Right lobe of liver (tissue), 6 donors: ENCODE measurements around the gene ARHGEF40. TPM values are rescaled to one million over a fixed set of nuclear protein-coding genes. Genes with fewer than 3 reads are reported as not detected.

Experiments used
- ATAC-seq, 4 donors: fragments of 200-7000 bp; cut with Tn5 transposase; one replicate each; pipeline ENCODE4 v1.9.1; 2020; ENCODE audit warnings: mild to moderate bottlenecking in 4 of 4, moderate library complexity in 4 of 4
- DNase-seq, 3 donors: peaks; one replicate each; pipeline ENCODE4 v3.0.0-alpha.2; 2020
- H3K27ac ChIP-seq, 3 donors: fragments of 200-600 bp; one replicate each; pipeline ENCODE4 v1.8.0; 2022
- H3K27me3 ChIP-seq, 2 donors: fragments of 200-600 bp; one replicate each; pipeline ENCODE4 v1.8.0; 2022
- H3K36me3 ChIP-seq, 4 donors: fragments of 200-600 bp; sonication (generic) in 1 of 4; one replicate each; pipeline versions ENCODE4 v1.5.1 to v1.8.0; 2017 to 2022; ENCODE audit warnings: control low read depth in 1 of 4
- H3K4me1 ChIP-seq, 4 donors: fragments of 200-600 bp; sonication (generic) in 1 of 4; one replicate each; pipeline versions ENCODE4 v1.5.1 to v1.8.0; 2017 to 2022; ENCODE audit warnings: control low read depth in 1 of 4
- H3K4me3 ChIP-seq, 3 donors: fragments of 200-600 bp; one replicate each; pipeline ENCODE4 v1.8.0; 2022
- H3K9me3 ChIP-seq, 4 donors: fragments of 200-600 bp; sonication (generic) in 1 of 4; one replicate each; pipeline versions ENCODE4 v1.5.1 to v1.8.0; 2017 to 2022; ENCODE audit warnings: control low read depth in 1 of 4
- CTCF ChIP-seq, 4 donors: fragments of 200-600 bp in 3 of 4; fragments of 450-650 bp in 1 of 4; IDR thresholded peaks; one replicate each; pipeline versions ENCODE4 v1.5.1 to v1.8.0; 2016 to 2022; ENCODE audit warnings: antibody characterized with exemption in 4 of 4, mild to moderate bottlenecking in 2 of 4
- POLR2A ChIP-seq: fragments of 450-650 bp; IDR thresholded peaks from one replicate; pipeline ENCODE4 v1.6.1; 2017; ENCODE audit warnings: antibody characterized with exemption, mild to moderate bottlenecking
- WGBS: methylation state at CpG from one replicate; pipeline ENCODE4 v1.1.6; 2018; ENCODE audit warnings: low coverage, low lambda C conversion rate; ENCODE audit not compliant: insufficient coverage; ENCODE audit errors: missing lambda C conversion rate; 5-methylcytosine and 5-hydroxymethylcytosine counted together
- intact Hi-C, 2 donors: fragments of 100-400 bp; cut with DNase I; formaldehyde crosslinking; loops; one replicate each; pipeline versions ENCODE4 v1.11.2 to v1.14.1; 2022
- total RNA-seq, 6 experiments: library from RNA; depleted of rRNA in 2 of 6; stranded (reverse); fragments of >200 nt in 2 of 6; fragmentation: NEBNext Ultra II Directional in 3 of 6; extraction: Animal tissue kit (Norgen Biotek cat#: 25700) in 3 of 6; gene quantifications; one replicate each; pipeline versions ENCODE4 v1.1.0 to v1.2.4, GENCODE V29; 2016 to 2023
- donor health status: DM: no; HTN: yes; CAD: no.
- donor health status: DM: no; HTN: no; CAD: no.
- donor health status: DM: no; HTN: no; CAD: no.
- donor health status: DM: no; HTN: yes; CAD: no.
- donor health status: DM: no; HTN: yes; CAD: no.

ARHGEF40 gene
- total RNA-seq, 6 experiments from 2014 or later, result 17.1 to 35.8 (median 25.1) TPM

- intact Hi-C loops, result loop anchor here in 1 of 2 donors (5.0 kb wide), 1 partner anchor 44 kb away; the partner anchor contains the start of gene RNASE8
- no peak for ATAC-seq
- H3K27me3 ChIP-seq, result no peaks in the 10 kb centered on the region
- no peaks in the 10 kb centered on the region for H3K36me3 ChIP-seq
- peaks cover 0 to 37% (median 20%) of the 10 kb centered on the region in 4 donors for H3K4me1 ChIP-seq
- H3K27ac ChIP-seq, result no peak within 1 kb of the TSS
- WGBS, result 71% methylated on average over 1 of the region's 5 CpGs
- no peak for DNase-seq
- no peaks in the 10 kb centered on the region for H3K9me3 ChIP-seq
- H3K4me3 ChIP-seq, result no peak within 1 kb of the TSS
- TF ChIP-seq POLR2A (no peak), CTCF (IDR thresholded peaks at IDR 0.05) (no peak)
Observed at GRCh38 chr14:21100931-21101330, 30.8 kb downstream of the ARHGEF40 start, which contains the start of gene TMEM253. Gene TMEM253 (plus strand): TSS chr14:21101066. CDS start chr14:21101344, 278 bp downstream.

DNA sequence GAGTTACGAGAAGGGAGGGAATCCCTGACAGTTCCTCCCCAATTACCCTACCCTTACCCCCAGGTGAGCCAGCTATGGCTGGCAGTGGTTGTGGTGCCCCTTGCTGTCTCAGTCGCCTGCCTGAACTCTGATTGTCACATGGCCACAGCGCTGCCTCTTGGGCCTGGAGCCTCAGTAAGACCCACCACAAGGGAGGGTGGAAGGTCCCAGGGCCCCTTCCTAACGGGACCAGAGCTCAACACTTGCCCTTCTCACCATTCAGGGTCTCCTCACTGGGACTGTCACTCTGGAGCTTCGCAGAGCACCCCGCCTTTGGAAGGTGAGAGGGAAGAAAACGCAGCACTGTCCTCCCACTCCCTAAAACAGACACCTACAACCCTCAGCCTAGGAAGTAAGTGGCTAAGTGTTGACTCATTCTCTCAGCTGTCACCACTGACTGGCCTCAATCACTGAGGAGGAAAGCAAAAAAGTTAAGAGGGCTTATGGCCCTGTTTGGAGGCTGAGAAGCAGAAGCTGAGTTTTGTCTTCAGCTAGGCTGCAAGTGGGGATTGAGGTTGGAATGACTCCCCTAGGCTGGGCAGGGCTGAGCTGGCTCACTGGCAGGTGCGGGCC, 31.8 kb downstream of the ARHGEF40 start:
- TF ChIP-seq POLR2A (no peak), CTCF (IDR thresholded peaks at IDR 0.05) (no peak)
- no peaks in the 10 kb centered on the region for H3K27me3 ChIP-seq
- H3K9me3 ChIP-seq, result no peaks in the 10 kb centered on the region
- 94% methylated on average over 2 of the region's 8 CpGs for WGBS
- H3K36me3 ChIP-seq, result no peaks in the 10 kb centered on the region
- intact Hi-C loops, result loop anchor here in 1 of 2 donors (5.0 kb wide), 1 partner anchor 45 kb away; the partner anchor contains the start of gene RNASE8
- H3K4me3 ChIP-seq, result no peak overlapping the region
- DNase-seq (no peak), ATAC-seq (no peak)
- no peak overlapping the region for H3K27ac ChIP-seq
- peaks cover 0 to 45% (median 24%) of the 10 kb centered on the region in 4 donors for H3K4me1 ChIP-seq

GRCh38 chr14:21102521-21103410, 32.7 kb downstream of the ARHGEF40 start:
- no peaks in the 10 kb centered on the region for H3K27me3 ChIP-seq
- intact Hi-C loops, result loop anchor here in 1 of 2 donors (5.0 kb wide), 1 partner anchor 45 kb away; the partner anchor contains the start of gene RNASE8
- H3K4me3 ChIP-seq, result peak overlapping the region; percentile 55 to 69 (median 68)
- DNase-seq (no peak), ATAC-seq (no peak)
- peak overlapping the region in 2 of 3 donors; percentile 93 to 99 for H3K27ac ChIP-seq
- no peaks in the 10 kb centered on the region for H3K36me3 ChIP-seq
- no peaks in the 10 kb centered on the region for H3K9me3 ChIP-seq
- WGBS, result 14% methylated on average over 8 of the region's 9 CpGs
- H3K4me1 ChIP-seq, result peaks cover 0 to 51% (median 27%) of the 10 kb centered on the region in 4 donors
- TF ChIP-seq POLR2A (no peak), CTCF (IDR thresholded peaks at IDR 0.05) (no peak)

GRCh38 chr14:21103411-21103709, 33.3 kb downstream of the ARHGEF40 start:
- Histone ChIP-seq H3K4me1 (peaks cover 0 to 51% (median 27%) of the 10 kb centered on the region in 4 donors), H3K9me3 (no peaks in the 10 kb centered on the region), H3K4me3 (peak overlapping the region; percentile 55 to 69 (median 68)), H3K27me3 (no peaks in the 10 kb centered on the region), H3K36me3 (no peaks in the 10 kb centered on the region), H3K27ac (peak overlapping the region; percentile 93 to 99 (median 98))
- ATAC-seq, result no peak
- TF ChIP-seq POLR2A, result no peak
- TF ChIP-seq CTCF (IDR thresholded peaks at IDR 0.05), result no peak
- intact Hi-C loops, result loop anchor here in 1 of 2 donors (5.0 kb wide), 1 partner anchor 46 kb away; the partner anchor contains the start of gene RNASE8
- DNase-seq, result no peak
- 0% methylated on average over 9 of the region's 9 CpGs for WGBS
